Measurements from ENCODE around the gene HSD11B2.

The HSD11B2 gene

GRCh38 chr16:67415872-67416793 lies 14.8 kb upstream of the HSD11B2 start, which contains the start of gene ZDHHC1:
ZDHHC1 (minus strand) TSS chr16:67416477; CDS start chr16:67407775, 8,702 bp downstream.
- DNase-seq = no peak

GRCh38 chr16:67417333-67418061 lies 13.4 kb upstream of the HSD11B2 start:
- DNase-seq = no peak

- DNase-seq = no peak
Observed at GRCh38 chr16:67419502-67419901, 11.4 kb upstream of the HSD11B2 start.

GRCh38 chr16:67419931-67420330 lies 11.0 kb upstream of the HSD11B2 start:
- no peak for DNase-seq

- DNase-seq = no peak
Observed at GRCh38 chr16:67421030-67421429, 9.9 kb upstream of the HSD11B2 start.

GRCh38 chr16:67423015-67423414 lies 7.9 kb upstream of the HSD11B2 start:
- DNase-seq = no peak

- no peak for DNase-seq
Observed at GRCh38 chr16:67423611-67424260, 7.2 kb upstream of the HSD11B2 start.

GRCh38 chr16:67424261-67424615 lies 6.7 kb upstream of the HSD11B2 start:
- no peak for DNase-seq

- no peak for DNase-seq
Observed at GRCh38 chr16:67425061-67425460, 5.9 kb upstream of the HSD11B2 start.

- no peak for DNase-seq
Observed at GRCh38 chr16:67425580-67425979, 5.3 kb upstream of the HSD11B2 start.

- DNase-seq = no peak
Observed at GRCh38 chr16:67426022-67426421, 4.9 kb upstream of the HSD11B2 start.

- DNase-seq = no peak
Observed at GRCh38 chr16:67426950-67427349, 4.0 kb upstream of the HSD11B2 start.

GRCh38 chr16:67428146-67428731 lies 2.7 kb upstream of the HSD11B2 start:
- peak; percentile 52 for DNase-seq

- DNase-seq = no peak
Observed at GRCh38 chr16:67429053-67429798, 1.7 kb upstream of the HSD11B2 start.

- DNase-seq = no peak
Observed at GRCh38 chr16:67429799-67430503, 970 bp upstream of the HSD11B2 start.

GRCh38 chr16:67430504-67430976 lies 381 bp upstream of the HSD11B2 start:
- DNase-seq = no peak

- no peak for DNase-seq
Observed at GRCh38 chr16:67431775-67432505, 1.0 kb downstream of the HSD11B2 start.

- no peak for DNase-seq
Observed at GRCh38 chr16:67432506-67432890, 1.6 kb downstream of the HSD11B2 start.

- no peak for DNase-seq
Observed at GRCh38 chr16:67433131-67433719, 2.3 kb downstream of the HSD11B2 start.

GRCh38 chr16:67435758-67436164 lies 4.8 kb downstream of the HSD11B2 start:
- no peak for DNase-seq
